GM18498 (cell line): ENCODE measurements around the gene GLO1.

Experiments used
- ATAC-seq: cut with Tn5 transposase; IDR thresholded peaks from one replicate; pipeline ENCODE4 v1.9.1; 2021; ENCODE audit warnings: mild to moderate bottlenecking, moderate library complexity; ENCODE audit not compliant: unreplicated experiment

GLO1 gene

GRCh38 chr6:38702558-38703397 lies at the start of gene GLO1:
Gene GLO1 (minus strand): TSS chr6:38703145. CDS start chr6:38703054, 91 bp downstream.
- peak; percentile 99 for ATAC-seq

- ATAC-seq: no peak
Observed at GRCh38 chr6:38750968-38751615, 48.1 kb upstream of the GLO1 start.

- no peak for ATAC-seq
Observed at GRCh38 chr6:38749473-38749872, 46.5 kb upstream of the GLO1 start.

GRCh38 chr6:38739532-38739931 lies 36.6 kb upstream of the GLO1 start:
- ATAC-seq: no peak

- no peak for ATAC-seq
Observed at GRCh38 chr6:38738261-38738660, 35.3 kb upstream of the GLO1 start.

GRCh38 chr6:38736951-38737350 lies 34.0 kb upstream of the GLO1 start:
- ATAC-seq: no peak

GRCh38 chr6:38730140-38730862 lies 27.4 kb upstream of the GLO1 start:
- ATAC-seq: no peak

GRCh38 chr6:38728203-38728602 lies 25.3 kb upstream of the GLO1 start:
- no peak for ATAC-seq

GRCh38 chr6:38725414-38726183 lies 22.7 kb upstream of the GLO1 start:
- ATAC-seq: peak; percentile 44

GRCh38 chr6:38724343-38724742 lies 21.4 kb upstream of the GLO1 start:
- ATAC-seq: no peak

GRCh38 chr6:38723783-38724182 lies 20.8 kb upstream of the GLO1 start:
- ATAC-seq: no peak

GRCh38 chr6:38722727-38723334 lies 19.9 kb upstream of the GLO1 start:
- no peak for ATAC-seq

GRCh38 chr6:38722038-38722437 lies 19.1 kb upstream of the GLO1 start:
- ATAC-seq: no peak

GRCh38 chr6:38720295-38720694 lies 17.4 kb upstream of the GLO1 start:
- no peak for ATAC-seq

GRCh38 chr6:38719358-38719757 lies 16.4 kb upstream of the GLO1 start:
- ATAC-seq: no peak

- no peak for ATAC-seq
Observed at GRCh38 chr6:38716825-38717224, 13.9 kb upstream of the GLO1 start.

- no peak for ATAC-seq
Observed at GRCh38 chr6:38715016-38715689, 12.2 kb upstream of the GLO1 start, which contains the start of gene DNAH8. Gene DNAH8 (plus strand): TSS chr6:38715311. CDS start chr6:38722810, 7,499 bp downstream.

GRCh38 chr6:38714239-38715015 lies 11.5 kb upstream of the GLO1 start:
- no peak for ATAC-seq

GRCh38 chr6:38713812-38714211 lies 10.9 kb upstream of the GLO1 start:
- ATAC-seq: no peak
